Measurements from ENCODE around the gene WBP4. TPM values are rescaled to one million over a fixed set of nuclear protein-coding genes. Genes with fewer than 3 reads are reported as not detected.

Gene WBP4
- total RNA-seq, 1 donor from 2014 or later: 8.7 TPM

Other genes starting within 250 kb of the WBP4 start
- 116 and 117 TPM in 2 replicates for gene ELF1, start 42.2 kb upstream of the WBP4 start, total RNA-seq
- gene KBTBD6, start 71.3 kb downstream of the WBP4 start, total RNA-seq: 7.0 and 7.1 TPM in 2 replicates
- gene KBTBD7, start 133.1 kb downstream of the WBP4 start, total RNA-seq: 10.6 and 11.8 TPM in 2 replicates
- 19.6 and 25.3 TPM in 2 replicates for gene MTRF1, start 202.1 kb downstream of the WBP4 start, total RNA-seq
- 34.5 and 35.6 TPM in 2 replicates for gene NAA16, start 249.8 kb downstream of the WBP4 start, total RNA-seq

Measured in T-helper 2 cell treated with Interferon-gamma antibody and Interleukin-4, amounts not matched to agents 100 ng/mL and 5 ng/mL, for 36 hours (primary cell).